ENCODE measurements around the gene AOC3. TPM values are rescaled to one million over a fixed set of nuclear protein-coding genes. Genes with fewer than 3 reads are reported as not detected.

AOC3 gene
- polyA plus RNA-seq, 1 of the 3 experiments (the other 2 are of a cell fraction) = 0.03 TPM

- TF ChIP-seq RCOR1 (IDR thresholded peaks at IDR 0.05; ENCODE audit: low read length) (no peak), REST (IDR thresholded peaks at IDR 0.05; ENCODE audit: low read depth, low read length) (no peak), RFX5 (IDR thresholded peaks at IDR 0.05; ENCODE audit: low read length) (no peak), FOXJ3 (CRISPR knock-in tag; IDR thresholded peaks at IDR 0.05) (no peak)
- TF ChIP-seq, protein P1, sequence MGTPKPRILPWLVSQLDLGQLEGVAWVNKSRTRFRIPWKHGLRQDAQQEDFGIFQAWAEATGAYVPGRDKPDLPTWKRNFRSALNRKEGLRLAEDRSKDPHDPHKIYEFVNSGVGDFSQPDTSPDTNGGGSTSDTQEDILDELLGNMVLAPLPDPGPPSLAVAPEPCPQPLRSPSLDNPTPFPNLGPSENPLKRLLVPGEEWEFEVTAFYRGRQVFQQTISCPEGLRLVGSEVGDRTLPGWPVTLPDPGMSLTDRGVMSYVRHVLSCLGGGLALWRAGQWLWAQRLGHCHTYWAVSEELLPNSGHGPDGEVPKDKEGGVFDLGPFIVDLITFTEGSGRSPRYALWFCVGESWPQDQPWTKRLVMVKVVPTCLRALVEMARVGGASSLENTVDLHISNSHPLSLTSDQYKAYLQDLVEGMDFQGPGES (IDR thresholded peaks at IDR 0.05; ENCODE audit: low read depth, low read length) = no peak
Measured at GRCh38 chr17:42889809-42890208, 38.8 kb downstream of the AOC3 start (continued).

DNA sequence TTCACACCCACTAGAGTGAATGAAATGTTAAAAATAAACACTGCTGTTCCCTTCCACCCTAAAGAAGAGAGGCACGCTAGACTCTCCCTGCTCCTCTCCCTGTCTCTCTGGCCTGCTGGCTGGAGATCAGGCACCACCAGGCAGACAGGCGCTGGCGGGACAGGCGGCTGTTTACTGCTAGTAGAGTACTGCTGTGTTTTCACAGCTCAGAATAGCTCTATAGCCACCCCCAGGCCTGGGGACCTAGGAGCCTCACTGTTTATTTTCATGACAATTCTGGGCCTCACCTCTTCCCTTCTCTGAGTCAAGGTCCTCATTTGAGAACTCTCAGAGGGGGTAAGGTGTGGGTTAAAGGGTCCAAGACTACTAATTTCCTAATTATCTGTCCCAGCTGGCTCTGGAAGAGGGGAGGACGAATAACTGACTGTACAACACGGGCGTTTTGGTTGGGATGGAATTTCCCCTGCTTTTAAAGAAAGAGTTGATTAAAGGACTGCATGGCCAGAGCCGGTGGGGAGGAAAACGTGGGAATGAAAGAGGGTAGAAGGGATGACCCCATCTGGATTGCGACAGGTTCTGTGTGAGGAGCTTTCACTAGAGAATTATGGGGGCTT is 40.6 kb downstream of the AOC3 start:
- Histone ChIP-seq H3K79me2 (ENCODE audit: insufficient read depth) (no peaks in the 10 kb centered on the region), H3K36me3 (replicated peaks in 1 of 2; ENCODE audit: control insufficient read depth in 1 of 2, insufficient read depth in 2 of 2, low read length in 1 of 2) (no peaks in the 10 kb centered on the region), H3K27ac (ENCODE audit: low read depth in 2 of 2, low read length in 1 of 2) (no peak overlapping the region), H2AFZ (ENCODE audit: low read depth) (no peak overlapping the region), H3K4me2 (no peak overlapping the region), H3K27me3 (ENCODE audit: insufficient read depth) (no peaks in the 10 kb centered on the region; the same call in 1 of the 2 replicates), H3K4me1 (ENCODE audit: control insufficient read depth in 1 of 2, insufficient read depth in 2 of 2, low read depth in 1 of 2, low read length in 1 of 2) (no peaks in the 10 kb centered on the region), H3K4me3 (ENCODE audit: low read depth in 2 of 2, low read length in 1 of 2) (no peak overlapping the region), H4K20me1 (ENCODE audit: insufficient read depth) (no peaks in the 10 kb centered on the region), H3F3A (replicated peaks; ENCODE audit: insufficient read depth) (peaks cover 6% of the 10 kb centered on the region), H3K9me3 (no peaks in the 10 kb centered on the region), H3K9ac (no peak overlapping the region), H3K9me2 (no peaks in the 10 kb centered on the region)
- ChIA-PET CTCF (no interaction called here), POLR2A (no interaction called here)
- WGBS (ENCODE audit: low lambda C conversion rate) = 72% methylated on average over 10 of the region's 10 CpGs
- no peak for TF ChIP-seq RXRA (IDR thresholded peaks at IDR 0.05; ENCODE audit: borderline replicate concordance, low read depth)
- no peak for DNase-seq

DNA sequence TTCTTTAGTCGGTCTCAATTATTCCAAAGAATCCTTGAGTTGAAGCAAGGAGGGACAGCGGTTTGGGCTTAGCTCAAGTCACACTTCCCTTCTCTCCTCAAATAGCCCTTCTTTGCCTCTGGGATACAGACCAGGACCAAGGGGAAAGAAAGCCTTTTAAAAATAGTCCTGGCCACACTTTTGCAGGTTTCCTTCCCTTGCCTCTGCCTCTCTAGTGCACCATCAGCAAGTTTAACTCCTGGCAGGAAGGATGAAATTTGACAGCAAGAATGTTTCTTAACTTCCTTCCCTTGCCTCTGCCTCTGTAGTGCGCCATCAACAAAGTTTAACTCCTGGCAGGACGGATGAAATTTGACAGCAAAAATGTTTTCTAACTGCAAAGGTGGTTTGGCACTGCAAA is 42.4 kb downstream of the AOC3 start:
- POLR2A ChIA-PET = no interaction called here
- WGBS (ENCODE audit: low lambda C conversion rate) = 50% methylated on average over 4 of the region's 4 CpGs

More for the DNA sequence above, 42.4 kb downstream of the AOC3 start:
- H3K79me2 ChIP-seq (ENCODE audit: insufficient read depth) = no peaks in the 10 kb centered on the region
- H4K20me1 ChIP-seq (ENCODE audit: insufficient read depth) = no peaks in the 10 kb centered on the region
- DNase-seq = no peak
- CTCF ChIA-PET = no interaction called here
- 0 out of 2 replicates have a peak overlapping the region, but pooled peaks have one; percentile 5 for H3K4me2 ChIP-seq
- no peaks in the 10 kb centered on the region for H3K36me3 ChIP-seq (replicated peaks in 1 of 2; ENCODE audit: control insufficient read depth in 1 of 2, insufficient read depth in 2 of 2, low read length in 1 of 2)
- H3F3A ChIP-seq (replicated peaks; ENCODE audit: insufficient read depth) = peaks cover 6% of the 10 kb centered on the region
- no peak overlapping the region for H3K9ac ChIP-seq
- TF ChIP-seq FOXM1 (IDR thresholded peaks at IDR 0.05; ENCODE audit: low read depth) = no peak
- no peak for TF ChIP-seq FOXJ3 (CRISPR knock-in tag; IDR thresholded peaks at IDR 0.05)
- TF ChIP-seq CHD2 (IDR thresholded peaks at IDR 0.05; ENCODE audit: low read length, partially characterized antibody) = no peak
- TF ChIP-seq RXRA (IDR thresholded peaks at IDR 0.05; ENCODE audit: borderline replicate concordance, low read depth) = no peak
- no peak for TF ChIP-seq RAD21 (IDR thresholded peaks at IDR 0.05; ENCODE audit: low read length)
- no peak for TF ChIP-seq GATA2 (CRISPR knock-in tag; IDR thresholded peaks at IDR 0.05)
- no peak for TF ChIP-seq TCF12 (IDR thresholded peaks at IDR 0.05)
- TF ChIP-seq, protein P1 (IDR thresholded peaks at IDR 0.05; ENCODE audit: low read depth, low read length) = no peak
- TF ChIP-seq SMC3 (IDR thresholded peaks at IDR 0.05; ENCODE audit: low read depth, low read length) = no peak
- TF ChIP-seq EZH2phosphoT487 (IDR thresholded peaks at IDR 0.05; ENCODE audit: borderline replicate concordance, low read depth) = no peak
- H3K9me3 ChIP-seq = no peaks in the 10 kb centered on the region
- no peak overlapping the region for H3K27ac ChIP-seq (ENCODE audit: low read depth in 2 of 2, low read length in 1 of 2)
- 0 out of 2 replicates have a peak overlapping the region, but pooled peaks have one; percentile 22 for H2AFZ ChIP-seq (ENCODE audit: low read depth)
- no peaks in the 10 kb centered on the region for H3K4me1 ChIP-seq (ENCODE audit: control insufficient read depth in 1 of 2, insufficient read depth in 2 of 2, low read depth in 1 of 2, low read length in 1 of 2)
- no peaks in the 10 kb centered on the region for H3K9me2 ChIP-seq
- H3K4me3 ChIP-seq (ENCODE audit: low read depth in 2 of 2, low read length in 1 of 2) = no peak overlapping the region
- no peaks in the 10 kb centered on the region; the same call in 1 of the 2 replicates for H3K27me3 ChIP-seq (ENCODE audit: insufficient read depth)
